Measurements from ENCODE around the gene ARMCX1. TPM values are rescaled to one million over a fixed set of nuclear protein-coding genes. Genes with fewer than 3 reads are reported as not detected.

Gene ARMCX1
- polyA plus RNA-seq, 3 donors = 1.4 to 3.4 (median 1.6) TPM

- Mint-ChIP-seq H3K27me3 (ENCODE audit: low read depth in 3 of 3) (peaks cover 0 to 9% (median 5%) of the 10 kb centered on the region in 3 donors), H3K27ac (no peak overlapping the region), H3K4me1 (no peaks in the 10 kb centered on the region), H3K36me3 (no peaks in the 10 kb centered on the region), H3K4me3 (no peak overlapping the region), H3K9me3 (no peaks in the 10 kb centered on the region)
- TF ChIP-seq CTCF (IDR thresholded peaks at IDR 0.05) = no peak
- no peak overlapping the region for H3K4me2 ChIP-seq (replicated peaks; ENCODE audit: extremely low read depth, low read length, poor library complexity, severe bottlenecking)
- H3K4me3 ChIP-seq (replicated peaks in 1 of 3; ENCODE audit: low read depth in 2 of 3, low read length in 3 of 3) = no peak overlapping the region
- intact Hi-C loops (cut with micrococcal nuclease) = no loop called here
- peaks cover 0 to 4% of the 10 kb centered on the region in 2 donors for H3K27me3 ChIP-seq (ENCODE audit: control insufficient read depth in 2 of 2, insufficient read depth in 2 of 2, low read length in 2 of 2)
- no peaks in the 10 kb centered on the region for H3K79me2 ChIP-seq (ENCODE audit: insufficient read depth, low read length)
- no peaks in the 10 kb centered on the region for H4K20me1 ChIP-seq (ENCODE audit: insufficient read depth, low read length)
- H3K9ac ChIP-seq (ENCODE audit: insufficient read depth, low read length, poor library complexity, severe bottlenecking) = no peak overlapping the region
- DNase-seq = no peak
- H2AFZ ChIP-seq (ENCODE audit: insufficient read depth, low read depth, low read length, poor library complexity, severe bottlenecking) = no peak overlapping the region
- no peaks in the 10 kb centered on the region for H3K36me3 ChIP-seq (replicated peaks in 1 of 2; ENCODE audit: control insufficient read depth in 1 of 2, insufficient read depth in 2 of 2, low read length in 2 of 2)
- no peaks in the 10 kb centered on the region for H3K4me1 ChIP-seq (ENCODE audit: control insufficient read depth in 1 of 2, insufficient read depth in 2 of 2, low read length in 2 of 2)
- no peak overlapping the region for H3K27ac ChIP-seq (ENCODE audit: low read depth in 1 of 2, low read length in 2 of 2)
- H3K9me3 ChIP-seq (replicated peaks in 1 of 2; ENCODE audit: control insufficient read depth in 1 of 2, insufficient read depth in 1 of 2, low read length in 2 of 2) = no peaks in the 10 kb centered on the region
- WGBS (ENCODE audit: insufficient coverage) = no CpG with 5 or more reads among the region's 7 CpGs
Observed at GRCh38 chrX:101602077-101602476, 51.7 kb downstream of the ARMCX1 start.

Other genes with a start within 250 kb of the ARMCX1 start
- 1 to 10 TPM; 1.9 to 2.5 (median 2.4) TPM for gene TIMM8A, start 201.8 kb upstream of the ARMCX1 start, polyA plus RNA-seq
- gene BTK, start 164.4 kb upstream of the ARMCX1 start, polyA plus RNA-seq = 10 to 100 TPM; 74.1 to 92.9 (median 82.9) TPM
- 1,000 to 10,000 TPM in 1 of 3 donors, 100 to 1,000 TPM in 2; 833 to 2,390 (median 875) TPM for gene RPL36A, start 159.5 kb upstream of the ARMCX1 start, polyA plus RNA-seq
- 100 to 1,000 TPM in 1 of 3 donors, 10 to 100 TPM in 2; 64.0 to 101 (median 80.0) TPM for gene GLA, start 142.6 kb upstream of the ARMCX1 start, polyA plus RNA-seq
- gene HNRNPH2, start 142.3 kb upstream of the ARMCX1 start, polyA plus RNA-seq = 100 to 1,000 TPM in 2 of 3 donors, 10 to 100 TPM in 1; 27.7 to 163 (median 118) TPM
- 1 to 10 TPM in 1 of 3 donors, under 1 TPM in 1, not detected in 1; 0.66 to 4.4 TPM for gene ARMCX4, start 65.1 kb upstream of the ARMCX1 start, polyA plus RNA-seq
- gene ARMCX6, start 67.5 kb downstream of the ARMCX1 start, polyA plus RNA-seq = 10 to 100 TPM; 20.9 to 29.9 (median 21.1) TPM
- 10 to 100 TPM; 13.7 to 18.3 (median 14.4) TPM for gene ARMCX3, start 72.6 kb downstream of the ARMCX1 start, polyA plus RNA-seq
- under 1 TPM; 0.27 to 0.63 (median 0.61) TPM for gene ARMCX2, start 109.3 kb downstream of the ARMCX1 start, polyA plus RNA-seq